Measurements from ENCODE around the gene ECD. TPM values are rescaled to one million over a fixed set of nuclear protein-coding genes. Genes with fewer than 3 reads are reported as not detected.
A peak's percentile ranks its signal among the peaks of the same experiment; 100 is the strongest.

Gene ECD
- total and polyA plus RNA-seq, 10 of the 15 experiments (the other 5 are each of a cell fraction or from before 2014, with no cell fraction given): 27.3 to 61.6 (median 44.0) TPM

DNA sequence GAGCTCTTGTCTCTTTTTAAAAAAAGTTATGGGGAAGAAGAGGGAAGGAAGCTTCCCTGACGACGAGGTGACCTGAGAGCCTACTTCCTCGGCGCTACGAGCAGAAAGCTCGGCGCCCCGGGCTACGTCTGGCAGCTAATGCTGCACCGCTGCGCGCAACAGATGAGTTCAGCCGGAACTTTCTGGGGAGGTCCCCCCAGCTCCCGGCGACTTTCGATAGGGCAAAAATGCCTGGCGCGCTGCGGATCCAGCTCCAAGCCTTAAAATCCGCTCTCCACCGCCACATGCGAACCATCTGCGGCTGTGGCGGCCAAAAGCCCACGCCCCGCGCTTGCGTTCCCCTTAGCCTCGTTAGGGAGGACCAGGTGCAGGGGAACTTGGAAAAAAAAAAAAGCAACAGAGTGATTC is 71.8 kb downstream of the ECD start (continued):
- TF ChIP-seq, protein P1, sequence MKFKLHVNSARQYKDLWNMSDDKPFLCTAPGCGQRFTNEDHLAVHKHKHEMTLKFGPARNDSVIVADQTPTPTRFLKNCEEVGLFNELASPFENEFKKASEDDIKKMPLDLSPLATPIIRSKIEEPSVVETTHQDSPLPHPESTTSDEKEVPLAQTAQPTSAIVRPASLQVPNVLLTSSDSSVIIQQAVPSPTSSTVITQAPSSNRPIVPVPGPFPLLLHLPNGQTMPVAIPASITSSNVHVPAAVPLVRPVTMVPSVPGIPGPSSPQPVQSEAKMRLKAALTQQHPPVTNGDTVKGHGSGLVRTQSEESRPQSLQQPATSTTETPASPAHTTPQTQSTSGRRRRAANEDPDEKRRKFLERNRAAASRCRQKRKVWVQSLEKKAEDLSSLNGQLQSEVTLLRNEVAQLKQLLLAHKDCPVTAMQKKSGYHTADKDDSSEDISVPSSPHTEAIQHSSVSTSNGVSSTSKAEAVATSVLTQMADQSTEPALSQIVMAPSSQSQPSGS (IDR thresholded peaks at IDR 0.05; ENCODE audit: low read length): no peak
- TF ChIP-seq TBL1XR1 (IDR thresholded peaks at IDR 0.05; ENCODE audit: low read depth, low read length) (0 out of 2 replicates have a peak, but pooled peaks have one; percentile 13), ZNF207 (IDR thresholded peaks at IDR 0.05; ENCODE audit: borderline replicate concordance) (no peak), PAX5 (IDR thresholded peaks at IDR 0.05; ENCODE audit: borderline replicate concordance, low read depth, low read length) (no peak), YY1 (IDR thresholded peaks at IDR 0.05; ENCODE audit: low read depth, low read length) (peak; percentile 37; the same call in 1 of the 2 replicates), POU2F2 (IDR thresholded peaks at IDR 0.05; ENCODE audit: borderline replicate concordance, low read depth, low read length) (peak; percentile 63; the same call in 2 of the 3 replicates), ESRRA (IDR thresholded peaks at IDR 0.05; ENCODE audit: low read length) (no peak), TCF3 (IDR thresholded peaks at IDR 0.05; ENCODE audit: borderline replicate concordance, insufficient read depth, low read depth, low read length) (0 out of 2 replicates have a peak, but pooled peaks have one; percentile 11), MEF2A (IDR thresholded peaks at IDR 0.05; ENCODE audit: insufficient read depth, low read depth, low read length) (no peak), ZNF622 (IDR thresholded peaks at IDR 0.05) (no peak), MYC (IDR thresholded peaks at IDR 0.05; ENCODE audit: insufficient read depth, insufficient read length, insufficient replicate concordance, low read length, severe bottlenecking) (peak; percentile 1), NFIC (IDR thresholded peaks at IDR 0.05; ENCODE audit: low read depth, low read length) (0 out of 2 replicates have a peak, but pooled peaks have one; percentile 21), IRF5 (IDR thresholded peaks at IDR 0.05; ENCODE audit: borderline replicate concordance) (no peak), IRF4 (IDR thresholded peaks at IDR 0.05; ENCODE audit: low read depth, low read length) (no peak), FOXM1 (IDR thresholded peaks at IDR 0.05; ENCODE audit: low read depth, low read length) (peak; percentile 13; the same call in 1 of the 2 replicates), EZH2 (IDR thresholded peaks at IDR 0.05; ENCODE audit: borderline replicate concordance, control insufficient read depth, low read depth, low read length) (no peak)
- TF ChIP-seq, protein P2, sequence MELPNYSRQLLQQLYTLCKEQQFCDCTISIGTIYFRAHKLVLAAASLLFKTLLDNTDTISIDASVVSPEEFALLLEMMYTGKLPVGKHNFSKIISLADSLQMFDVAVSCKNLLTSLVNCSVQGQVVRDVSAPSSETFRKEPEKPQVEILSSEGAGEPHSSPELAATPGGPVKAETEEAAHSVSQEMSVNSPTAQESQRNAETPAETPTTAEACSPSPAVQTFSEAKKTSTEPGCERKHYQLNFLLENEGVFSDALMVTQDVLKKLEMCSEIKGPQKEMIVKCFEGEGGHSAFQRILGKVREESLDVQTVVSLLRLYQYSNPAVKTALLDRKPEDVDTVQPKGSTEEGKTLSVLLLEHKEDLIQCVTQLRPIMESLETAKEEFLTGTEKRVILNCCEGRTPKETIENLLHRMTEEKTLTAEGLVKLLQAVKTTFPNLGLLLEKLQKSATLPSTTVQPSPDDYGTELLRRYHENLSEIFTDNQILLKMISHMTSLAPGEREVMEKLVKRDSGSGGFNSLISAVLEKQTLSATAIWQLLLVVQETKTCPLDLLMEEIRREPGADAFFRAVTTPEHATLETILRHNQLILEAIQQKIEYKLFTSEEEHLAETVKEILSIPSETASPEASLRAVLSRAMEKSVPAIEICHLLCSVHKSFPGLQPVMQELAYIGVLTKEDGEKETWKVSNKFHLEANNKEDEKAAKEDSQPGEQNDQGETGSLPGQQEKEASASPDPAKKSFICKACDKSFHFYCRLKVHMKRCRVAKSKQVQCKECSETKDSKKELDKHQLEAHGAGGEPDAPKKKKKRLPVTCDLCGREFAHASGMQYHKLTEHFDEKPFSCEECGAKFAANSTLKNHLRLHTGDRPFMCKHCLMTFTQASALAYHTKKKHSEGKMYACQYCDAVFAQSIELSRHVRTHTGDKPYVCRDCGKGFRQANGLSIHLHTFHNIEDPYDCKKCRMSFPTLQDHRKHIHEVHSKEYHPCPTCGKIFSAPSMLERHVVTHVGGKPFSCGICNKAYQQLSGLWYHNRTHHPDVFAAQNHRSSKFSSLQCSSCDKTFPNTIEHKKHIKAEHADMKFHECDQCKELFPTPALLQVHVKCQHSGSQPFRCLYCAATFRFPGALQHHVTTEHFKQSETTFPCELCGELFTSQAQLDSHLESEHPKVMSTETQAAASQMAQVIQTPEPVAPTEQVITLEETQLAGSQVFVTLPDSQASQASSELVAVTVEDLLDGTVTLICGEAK (IDR thresholded peaks at IDR 0.05; ENCODE audit: borderline replicate concordance): no peak
- TF ChIP-seq, protein P3, sequence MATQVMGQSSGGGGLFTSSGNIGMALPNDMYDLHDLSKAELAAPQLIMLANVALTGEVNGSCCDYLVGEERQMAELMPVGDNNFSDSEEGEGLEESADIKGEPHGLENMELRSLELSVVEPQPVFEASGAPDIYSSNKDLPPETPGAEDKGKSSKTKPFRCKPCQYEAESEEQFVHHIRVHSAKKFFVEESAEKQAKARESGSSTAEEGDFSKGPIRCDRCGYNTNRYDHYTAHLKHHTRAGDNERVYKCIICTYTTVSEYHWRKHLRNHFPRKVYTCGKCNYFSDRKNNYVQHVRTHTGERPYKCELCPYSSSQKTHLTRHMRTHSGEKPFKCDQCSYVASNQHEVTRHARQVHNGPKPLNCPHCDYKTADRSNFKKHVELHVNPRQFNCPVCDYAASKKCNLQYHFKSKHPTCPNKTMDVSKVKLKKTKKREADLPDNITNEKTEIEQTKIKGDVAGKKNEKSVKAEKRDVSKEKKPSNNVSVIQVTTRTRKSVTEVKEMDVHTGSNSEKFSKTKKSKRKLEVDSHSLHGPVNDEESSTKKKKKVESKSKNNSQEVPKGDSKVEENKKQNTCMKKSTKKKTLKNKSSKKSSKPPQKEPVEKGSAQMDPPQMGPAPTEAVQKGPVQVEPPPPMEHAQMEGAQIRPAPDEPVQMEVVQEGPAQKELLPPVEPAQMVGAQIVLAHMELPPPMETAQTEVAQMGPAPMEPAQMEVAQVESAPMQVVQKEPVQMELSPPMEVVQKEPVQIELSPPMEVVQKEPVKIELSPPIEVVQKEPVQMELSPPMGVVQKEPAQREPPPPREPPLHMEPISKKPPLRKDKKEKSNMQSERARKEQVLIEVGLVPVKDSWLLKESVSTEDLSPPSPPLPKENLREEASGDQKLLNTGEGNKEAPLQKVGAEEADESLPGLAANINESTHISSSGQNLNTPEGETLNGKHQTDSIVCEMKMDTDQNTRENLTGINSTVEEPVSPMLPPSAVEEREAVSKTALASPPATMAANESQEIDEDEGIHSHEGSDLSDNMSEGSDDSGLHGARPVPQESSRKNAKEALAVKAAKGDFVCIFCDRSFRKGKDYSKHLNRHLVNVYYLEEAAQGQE (IDR thresholded peaks at IDR 0.05; ENCODE audit: low read depth, low read length): 0 out of 2 replicates have a peak, but pooled peaks have one; percentile 18
